A549 (cell line): ENCODE results near the gene GPR35. TPM values are rescaled to one million over a fixed set of nuclear protein-coding genes. Genes with fewer than 3 reads are reported as not detected.

Source experiments
- ATAC-seq, 2 experiments: fragments of 200-7000 bp in 1 of 2; fragments of >200 bp in 1 of 2; cut with Nextera tagmentation in 1 of 2; cut with Tn5 transposase in 1 of 2; 3 replicates each; pipeline versions ENCODE4 v1.8.0 to v1.9.1; 2018 to 2020; ENCODE audit warnings: mild to moderate bottlenecking in 1 of 2, moderate library complexity in 1 of 2
- CTCF ChIA-PET: fragments of 300-600 bp; sonication (Branson Sonifier 250); formaldehyde crosslinking; extraction: SDS; loops from one replicate; lab custom pipeline; 2021; ENCODE audit warnings: antibody characterized with exemption, inconsistent platforms; lab: Yijun Ruan, JAX
- POLR2A ChIA-PET: fragments of 350-600 bp; formaldehyde crosslinking; extraction: SDS; loops from one replicate; lab custom pipeline; 2021; ENCODE audit warnings: antibody characterized with exemption, inconsistent platforms; lab: Yijun Ruan, JAX
- DNase-seq, 2 experiments: peaks; one replicate each; pipeline versions ENCODE4 v3.0.0 to v3.0.0-alpha.2; 2011 to 2016; ENCODE audit warnings: low read depth in 1 of 2, low spot score in 1 of 2
- FAIRE-seq: peaks from 2 replicates; lab custom pipeline; 2011; peaks lifted over from hg19 to GRCh38; lab: Jason Lieb, UNC
- H3K27ac ChIP-seq, 2 experiments: fragments of >200 bp; sonication (Bioruptor Twin); formaldehyde crosslinking; 3 replicates each; pipeline ENCODE4 v1.5.1; 2016 to 2017
- H3K4me1 ChIP-seq: fragments of >200 bp; sonication (Bioruptor Twin); formaldehyde crosslinking; 3 replicates; pipeline ENCODE4 v1.6.1; 2016
- H3K4me2 ChIP-seq: fragments of >200 bp; sonication (Bioruptor Twin); formaldehyde crosslinking; 3 replicates; pipeline ENCODE4 v1.6.1; 2016
- H3K4me3 ChIP-seq: fragments of >200 bp; sonication (Bioruptor Twin); formaldehyde crosslinking; 3 replicates; pipeline ENCODE4 v1.5.1; 2016
- H3K9me3 ChIP-seq: fragments of >200 bp; sonication (Bioruptor Twin); formaldehyde crosslinking; 3 replicates; pipeline ENCODE4 v1.6.1; 2016
- BCL3 ChIP-seq: fragments of >200 bp; sonication (Bioruptor Twin); formaldehyde crosslinking; IDR thresholded peaks from 3 replicates; pipeline ENCODE4 v1.6.1; 2016
- CBX2 ChIP-seq: fragments of 200-600 bp; sonication (generic); IDR thresholded peaks from 2 replicates; pipeline ENCODE4 v1.6.1; 2016; ENCODE audit warnings: low read depth, mild to moderate bottlenecking, borderline replicate concordance
- CHD4 ChIP-seq: fragments of 200-600 bp; sonication (generic); IDR thresholded peaks from 2 replicates; pipeline ENCODE4 v1.6.1; 2016; ENCODE audit warnings: antibody characterized with exemption, mild to moderate bottlenecking, borderline replicate concordance
- EHMT2 ChIP-seq: fragments of 200-600 bp; sonication (generic); IDR thresholded peaks from 2 replicates; pipeline ENCODE4 v1.6.1; 2016; ENCODE audit warnings: antibody characterized with exemption, low read depth, mild to moderate bottlenecking, moderate library complexity
- ESRRA ChIP-seq: fragments of 150-350 bp; IDR thresholded peaks from 2 replicates; pipeline ENCODE4 v1.6.1; 2014; ENCODE audit warnings: mild to moderate bottlenecking, low read length, borderline replicate concordance
- FOSB ChIP-seq: fragments of 250-450 bp; sonication (Bioruptor Pico); IDR thresholded peaks from 2 replicates; pipeline ENCODE4 v1.5.0; 2020; ENCODE audit warnings: mild to moderate bottlenecking, moderate library complexity
- HOXA7 ChIP-seq: fragments of 250-450 bp; sonication (Bioruptor Pico); IDR thresholded peaks from 2 replicates; pipeline ENCODE4 v1.5.0; 2020; ENCODE audit warnings: mild to moderate bottlenecking, moderate library complexity
- HOXB5 ChIP-seq: fragments of 250-450 bp; sonication (Bioruptor Pico); IDR thresholded peaks from 2 replicates; pipeline ENCODE4 v1.5.0; 2020; ENCODE audit warnings: mild to moderate bottlenecking, moderate library complexity
- JUN ChIP-seq, 2 experiments: fragments of >200 bp; sonication (Bioruptor Twin); formaldehyde crosslinking; IDR thresholded peaks; 2 replicates in 1 of 2; 3 replicates in 1 of 2; pipeline ENCODE4 v1.6.1; 2016 to 2017
- JUNB ChIP-seq: fragments of >200 bp; sonication (Bioruptor Twin); formaldehyde crosslinking; IDR thresholded peaks from 2 replicates; pipeline ENCODE4 v1.6.1; 2016
- KDM1A ChIP-seq: fragments of 200-600 bp; sonication (generic); IDR thresholded peaks from 2 replicates; pipeline ENCODE4 v1.6.1; 2016; ENCODE audit warnings: low read depth, mild to moderate bottlenecking
- MAFK ChIP-seq: fragments of 450-650 bp; IDR thresholded peaks from 2 replicates; pipeline ENCODE4 v1.6.1; 2014; ENCODE audit not compliant: partially characterized antibody
- MAZ ChIP-seq: fragments of 150-350 bp; IDR thresholded peaks from 2 replicates; pipeline ENCODE4 v1.6.1; 2014; ENCODE audit warnings: antibody characterized with exemption, low read depth, low read length, borderline replicate concordance
- MYC ChIP-seq: IDR thresholded peaks from 2 replicates; pipeline ENCODE4 v1.6.1; 2012; ENCODE audit warnings: mild to moderate bottlenecking, inconsistent platforms, low read length, improper control_type of control experiment, borderline replicate concordance
- NR3C1 ChIP-seq: fragments of >200 bp; sonication (Bioruptor Twin); formaldehyde crosslinking; IDR thresholded peaks from 3 replicates; pipeline ENCODE4 v1.6.1; 2017
- POLR2A ChIP-seq: IDR thresholded peaks from 2 replicates; pipeline ENCODE4 v1.6.1; 2012; ENCODE audit warnings: mild to moderate bottlenecking, low read length
- POLR2AphosphoS2 ChIP-seq: conservative IDR thresholded peaks from 2 replicates; pipeline ENCODE4 v1.6.1; 2012; ENCODE audit warnings: low read length, improper control_type of control experiment, inconsistent platforms
- RARB ChIP-seq: fragments of 250-450 bp; sonication (Bioruptor Pico); IDR thresholded peaks from 2 replicates; pipeline ENCODE4 v1.8.0; 2021; ENCODE audit warnings: mild to moderate bottlenecking, moderate library complexity
- RFX5 ChIP-seq: fragments of 450-650 bp; IDR thresholded peaks from 2 replicates; pipeline ENCODE4 v1.7.1; 2014; ENCODE audit warnings: antibody characterized with exemption, mild to moderate bottlenecking, moderate library complexity
- RNF2 ChIP-seq: fragments of 200-600 bp; sonication (generic); IDR thresholded peaks from 2 replicates; pipeline ENCODE4 v1.6.1; 2016; ENCODE audit warnings: low read depth, mild to moderate bottlenecking, antibody characterized with exemption, moderate library complexity, borderline replicate concordance
- SMC3 ChIP-seq: fragments of >200 bp; sonication (Bioruptor Twin); formaldehyde crosslinking; IDR thresholded peaks from 3 replicates; pipeline ENCODE4 v1.6.1; 2018; ENCODE audit warnings: inconsistent platforms
- ZC3H11A ChIP-seq: fragments of 450-650 bp; IDR thresholded peaks from 2 replicates; pipeline ENCODE4 v1.6.1; 2014; ENCODE audit warnings: antibody characterized with exemption, mild to moderate bottlenecking
- ZNF302 ChIP-seq: fragments of 250-450 bp; sonication (Bioruptor Pico); IDR thresholded peaks from 2 replicates; pipeline ENCODE4 v1.9.0; 2021; ENCODE audit warnings: inconsistent platforms, mild to moderate bottlenecking, moderate library complexity
- ZSCAN20 ChIP-seq: fragments of 250-450 bp; sonication (Bioruptor Pico); IDR thresholded peaks from 2 replicates; pipeline ENCODE4 v1.8.0; 2022; ENCODE audit warnings: mild to moderate bottlenecking, moderate library complexity
- WGBS: methylation state at CpG from one replicate; pipeline ENCODE4 v1.1.6; 2017; ENCODE audit errors: missing lambda C conversion rate; 5-methylcytosine and 5-hydroxymethylcytosine counted together
- polyA plus RNA-seq, 4 experiments: library from polyadenylated mRNA; depleted of rRNA in 3 of 4; stranded (reverse); fragments of >200 nt; fragmentation: RNase III in 1 of 4; extraction: RNeasy Plus Mini Kit Qiagen cat#74134 plus additional on column Dnase treatment in 1 of 4; gene quantifications; 2 replicates in 3 of 4; 3 replicates in 1 of 4; pipeline ENCODE4 v1.2.3, GENCODE V29; 2011 to 2017
- TF ChIP-seq, protein P1 (sequence below): fragments of 250-450 bp; sonication (Bioruptor Pico); IDR thresholded peaks from 2 replicates; pipeline ENCODE4 v1.5.0; 2021; ENCODE audit warnings: mild to moderate bottlenecking, moderate library complexity, borderline replicate concordance
- TF ChIP-seq, protein P2 (sequence below): fragments of 450-650 bp; IDR thresholded peaks from 2 replicates; pipeline ENCODE4 v1.6.1; 2014; ENCODE audit warnings: antibody characterized with exemption

Gene GPR35
- polyA plus RNA-seq, 2 of the 4 experiments (the other 2 are of a cell fraction) = 0.65 to 0.90 TPM

- DNase-seq (no peak), FAIRE-seq (no peak), ATAC-seq (no peak)
- H3K27ac ChIP-seq = no peak overlapping the region
- no peak overlapping the region for H3K4me3 ChIP-seq
- TF ChIP-seq MYC = no peak
- no peak for TF ChIP-seq ZC3H11A
- no peak for TF ChIP-seq JUN (IDR thresholded peaks at IDR 0.05)
- TF ChIP-seq MAZ = no peak
- TF ChIP-seq EHMT2 = no peak
- TF ChIP-seq HOXA7 (CRISPR knock-in tag) = no peak
- no peak for TF ChIP-seq RFX5
- TF ChIP-seq RNF2 = no peak
- TF ChIP-seq, protein P1, sequence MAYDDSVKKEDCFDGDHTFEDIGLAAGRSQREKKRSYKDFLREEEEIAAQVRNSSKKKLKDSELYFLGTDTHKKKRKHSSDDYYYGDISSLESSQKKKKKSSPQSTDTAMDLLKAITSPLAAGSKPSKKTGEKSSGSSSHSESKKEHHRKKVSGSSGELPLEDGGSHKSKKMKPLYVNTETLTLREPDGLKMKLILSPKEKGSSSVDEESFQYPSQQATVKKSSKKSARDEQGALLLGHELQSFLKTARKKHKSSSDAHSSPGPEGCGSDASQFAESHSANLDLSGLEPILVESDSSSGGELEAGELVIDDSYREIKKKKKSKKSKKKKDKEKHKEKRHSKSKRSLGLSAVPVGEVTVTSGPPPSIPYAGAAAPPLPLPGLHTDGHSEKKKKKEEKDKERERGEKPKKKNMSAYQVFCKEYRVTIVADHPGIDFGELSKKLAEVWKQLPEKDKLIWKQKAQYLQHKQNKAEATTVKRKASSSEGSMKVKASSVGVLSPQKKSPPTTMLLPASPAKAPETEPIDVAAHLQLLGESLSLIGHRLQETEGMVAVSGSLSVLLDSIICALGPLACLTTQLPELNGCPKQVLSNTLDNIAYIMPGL (CRISPR knock-in tag) = no peak
- no peak for TF ChIP-seq ZSCAN20 (CRISPR knock-in tag)
- H3K4me1 ChIP-seq = no peaks in the 10 kb centered on the region
- WGBS = 88% methylated on average over 15 of the region's 22 CpGs
- no peaks in the 10 kb centered on the region for H3K9me3 ChIP-seq
- ChIA-PET POLR2A (no interaction called here), CTCF (interaction anchor here (1.0 kb wide), 1 partner anchor 382 kb away, joined by 3 read pairs; no protein-coding TSS in a partner anchor)
- no peak overlapping the region for H3K4me2 ChIP-seq
Observed at GRCh38 chr2:240597419-240598181, 27.7 kb upstream of the GPR35 start.

DNA sequence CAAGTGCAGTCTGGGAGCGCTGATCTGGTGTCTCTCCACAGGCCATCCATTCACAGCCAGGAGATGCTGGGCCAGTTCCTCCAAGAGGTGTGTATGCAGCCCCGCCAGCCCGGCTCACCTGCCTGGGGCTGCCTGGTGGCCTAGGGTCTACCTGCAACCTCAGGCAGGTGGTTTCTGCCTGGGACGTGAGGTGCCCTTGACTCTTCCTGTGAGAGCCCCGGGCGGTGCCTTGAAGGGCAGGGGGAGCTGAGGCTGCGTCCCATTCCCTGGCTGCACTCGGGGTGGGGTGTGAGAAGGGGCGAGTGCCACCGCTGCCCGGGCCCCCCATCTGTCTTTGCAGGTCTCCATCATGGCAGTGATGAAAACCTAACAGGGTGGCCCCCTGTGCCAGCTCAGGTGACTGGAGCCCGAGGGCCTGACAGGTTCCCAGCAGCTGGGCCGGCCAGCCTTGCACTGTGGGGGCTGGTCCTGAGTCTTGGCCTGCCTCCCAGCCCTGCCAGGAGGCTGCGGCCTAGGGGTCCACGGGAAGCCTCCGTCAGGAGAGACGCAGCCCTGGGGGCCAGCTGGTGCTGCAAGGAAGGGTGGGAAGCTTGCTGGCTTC, 26.9 kb upstream of the GPR35 start:
- POLR2A ChIA-PET = no interaction called here
- WGBS = 97% methylated on average over 5 of the region's 17 CpGs
- no peak for FAIRE-seq
- TF ChIP-seq POLR2A (no peak), CBX2 (no peak), ESRRA (no peak), SMC3 (no peak), BCL3 (no peak), POLR2AphosphoS2 (no peak), HOXB5 (CRISPR knock-in tag) (no peak)
- TF ChIP-seq, all 56 proteins: peak for 0
- H3K4me2 ChIP-seq = no peak overlapping the region
- H3K27ac ChIP-seq = no peak overlapping the region
- no peak overlapping the region for H3K4me3 ChIP-seq
- H3K4me1 ChIP-seq = no peaks in the 10 kb centered on the region
- CTCF ChIA-PET = no interaction called here
- no peak for DNase-seq
- H3K9me3 ChIP-seq = no peaks in the 10 kb centered on the region
- ATAC-seq = no peak

DNA sequence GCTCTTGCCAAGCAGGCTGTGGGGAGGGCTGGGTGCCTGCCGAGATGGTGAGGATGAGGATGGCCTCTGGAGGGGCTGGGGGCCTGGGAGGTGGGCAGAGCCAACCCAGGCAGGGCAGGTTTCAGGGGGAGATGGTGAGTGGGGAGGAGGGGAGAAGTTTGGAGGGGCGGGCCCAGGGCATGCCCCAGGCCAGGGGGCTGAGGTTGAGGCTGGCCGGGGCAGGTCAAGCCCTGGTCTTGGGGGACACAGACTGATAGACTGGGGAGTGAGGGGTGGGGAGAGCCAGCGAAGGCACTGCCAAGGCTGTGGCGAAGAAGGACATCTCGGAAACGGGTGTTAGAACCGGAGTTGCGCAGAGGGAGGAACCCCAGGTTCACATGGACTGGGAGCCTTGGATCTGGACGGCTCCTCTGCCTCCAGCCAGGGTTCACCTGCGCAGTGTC, 26.1 kb upstream of the GPR35 start:
- no peak for ATAC-seq
- no peak for TF ChIP-seq MAZ
- TF ChIP-seq POLR2AphosphoS2 = no peak
- no peak for TF ChIP-seq JUNB
- TF ChIP-seq ESRRA = no peak
- no peak for TF ChIP-seq KDM1A
- TF ChIP-seq MAFK = no peak
- no peak for TF ChIP-seq ZNF302
- no peak for TF ChIP-seq POLR2A
- TF ChIP-seq, protein P2, sequence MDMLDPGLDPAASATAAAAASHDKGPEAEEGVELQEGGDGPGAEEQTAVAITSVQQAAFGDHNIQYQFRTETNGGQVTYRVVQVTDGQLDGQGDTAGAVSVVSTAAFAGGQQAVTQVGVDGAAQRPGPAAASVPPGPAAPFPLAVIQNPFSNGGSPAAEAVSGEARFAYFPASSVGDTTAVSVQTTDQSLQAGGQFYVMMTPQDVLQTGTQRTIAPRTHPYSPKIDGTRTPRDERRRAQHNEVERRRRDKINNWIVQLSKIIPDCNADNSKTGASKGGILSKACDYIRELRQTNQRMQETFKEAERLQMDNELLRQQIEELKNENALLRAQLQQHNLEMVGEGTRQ = no peak
- TF ChIP-seq CHD4 = no peak
- TF ChIP-seq, protein P1 (CRISPR knock-in tag) = no peak
- no peak for TF ChIP-seq NR3C1
- no peak for TF ChIP-seq FOSB (CRISPR knock-in tag)
- no peak for TF ChIP-seq RARB (CRISPR knock-in tag)
- no peak for TF ChIP-seq JUN (IDR thresholded peaks at IDR 0.05)
- TF ChIP-seq RFX5 = no peak
- TF ChIP-seq RNF2 = no peak
- POLR2A ChIA-PET = no interaction called here
- no peaks in the 10 kb centered on the region for H3K4me1 ChIP-seq
- H3K9me3 ChIP-seq = no peaks in the 10 kb centered on the region
- CTCF ChIA-PET = interaction anchor here (0.8 to 1.2 kb wide), 2 partner anchors 12 to 33 kb away, joined by 4 to 5 read pairs; partner anchors contain the start of gene CAPN10
- 95% methylated on average over 8 of the region's 11 CpGs for WGBS
- H3K4me3 ChIP-seq = no peak overlapping the region
- FAIRE-seq = no peak
- no peak overlapping the region for H3K4me2 ChIP-seq
- H3K27ac ChIP-seq = no peak overlapping the region
- DNase-seq = no peak
